Measurements from ENCODE around the gene BTBD18.

GRCh38 chr11:57728829-57729228 is 22.8 kb downstream of the BTBD18 start:
- TF ChIP-seq ZFP3 (CRISPR knock-in tag; IDR thresholded peaks at IDR 0.05), result no peak
- no peak for TF ChIP-seq SNAI2 (CRISPR knock-in tag; IDR thresholded peaks at IDR 0.05)
- no peak for TF ChIP-seq ZC3H10 (CRISPR knock-in tag; IDR thresholded peaks at IDR 0.05)
- no peak for TF ChIP-seq ZNF8 (CRISPR knock-in tag; IDR thresholded peaks at IDR 0.05)
- TF ChIP-seq ZNF70 (CRISPR knock-in tag; IDR thresholded peaks at IDR 0.05), result no peak
- TF ChIP-seq PATZ1 (CRISPR knock-in tag; IDR thresholded peaks at IDR 0.05; ENCODE audit: borderline replicate concordance), result no peak
- TF ChIP-seq CSRNP3 (CRISPR knock-in tag; IDR thresholded peaks at IDR 0.05), result no peak
- TF ChIP-seq RARB (CRISPR knock-in tag; IDR thresholded peaks at IDR 0.05), result no peak
- TF ChIP-seq CSDC2 (CRISPR knock-in tag; IDR thresholded peaks at IDR 0.05), result no peak
- TF ChIP-seq ARNTL (CRISPR knock-in tag; IDR thresholded peaks at IDR 0.05; ENCODE audit: borderline replicate concordance, low read depth), result no peak
- TF ChIP-seq CREB5 (CRISPR knock-in tag; IDR thresholded peaks at IDR 0.05; ENCODE audit: low read depth), result no peak

All from SK-N-SH treated with all-trans-retinoic acid at 6 μM for 48 hours (cell line).